ENCODE results near the gene SERINC5.

The SERINC5 gene

GRCh38 chr5:80208381-80208780 is 47.5 kb downstream of the SERINC5 start:
- no peak overlapping the region for H2BK15ac ChIP-seq (ENCODE audit: low read length)
- no peak overlapping the region for H3K4ac ChIP-seq (ENCODE audit: low read length)
- H3K79me1 ChIP-seq (ENCODE audit: low read depth, low read length) = peaks cover 5% of the 10 kb centered on the region
- no CpG with 5 or more reads among the region's 4 CpGs for WGBS, 2 donors (ENCODE audit: extremely low coverage in 2 of 2, insufficient read length in 2 of 2, insufficient replicate concordance in 1 of 2)
- no peak overlapping the region for H2AFZ ChIP-seq (ENCODE audit: low read length)
- H3K4me3 ChIP-seq (ENCODE audit: low read length in 2 of 2) = no peak overlapping the region
- no peak overlapping the region for H3K9ac ChIP-seq (ENCODE audit: low read depth, low read length, poor library complexity)
- H3K27ac ChIP-seq (replicated peaks; ENCODE audit: low read length) = no peak overlapping the region
- H3K27me3 ChIP-seq (ENCODE audit: control insufficient read depth in 3 of 3, insufficient read depth in 3 of 3, low read depth in 1 of 3, low read length in 3 of 3) = peaks cover 0 to 4% (median 0%) of the 10 kb centered on the region in 3 experiments
- H4K91ac ChIP-seq (ENCODE audit: low read depth, low read length, poor library complexity) = no peak overlapping the region
- H3K4me1 ChIP-seq (ENCODE audit: control insufficient read depth in 2 of 2, insufficient read depth in 1 of 2, low read depth in 1 of 2, low read length in 2 of 2) = peaks cover 0 to 23% of the 10 kb centered on the region in 2 donors
- peaks cover 0 to 10% of the 10 kb centered on the region in 2 donors for H3K9me3 ChIP-seq (replicated peaks in 1 of 2; ENCODE audit: control insufficient read depth in 2 of 2, insufficient read depth in 1 of 2, low read depth in 1 of 2, low read length in 2 of 2)
- H3K23ac ChIP-seq (ENCODE audit: low read depth, low read length, poor library complexity) = no peak overlapping the region
- no peaks in the 10 kb centered on the region for H3K36me3 ChIP-seq (replicated peaks in 1 of 2; ENCODE audit: control insufficient read depth in 2 of 2, insufficient read depth in 2 of 2, low read length in 2 of 2)
- H3K4me2 ChIP-seq (ENCODE audit: insufficient read depth, low read length, poor library complexity, severe bottlenecking) = no peak overlapping the region
- no peak for DNase-seq (ENCODE audit: low spot score)
- H2BK5ac ChIP-seq (ENCODE audit: low read length) = no peak overlapping the region
- H3K18ac ChIP-seq (ENCODE audit: low read length) = no peak overlapping the region
- H2AK5ac ChIP-seq (ENCODE audit: low read depth, low read length) = no peak overlapping the region
- H3K14ac ChIP-seq (ENCODE audit: low read length) = no peak overlapping the region
- no peak overlapping the region for H2BK12ac ChIP-seq (ENCODE audit: low read length)
- H2BK120ac ChIP-seq (ENCODE audit: low read depth, low read length) = no peak overlapping the region
- H4K8ac ChIP-seq (ENCODE audit: low read depth, low read length) = no peak overlapping the region

- Histone ChIP-seq H3K36me3 (replicated peaks in 1 of 2; ENCODE audit: control insufficient read depth in 2 of 2, insufficient read depth in 2 of 2, low read length in 2 of 2) (peaks cover 0 to 1% of the 10 kb centered on the region in 2 donors), H3K4ac (ENCODE audit: low read length) (no peak overlapping the region), H3K4me2 (ENCODE audit: insufficient read depth, low read length, poor library complexity, severe bottlenecking) (no peak overlapping the region), H3K18ac (ENCODE audit: low read length) (no peak overlapping the region), H3K23ac (ENCODE audit: low read depth, low read length, poor library complexity) (no peak overlapping the region), H4K8ac (ENCODE audit: low read depth, low read length) (no peak overlapping the region), H4K91ac (ENCODE audit: low read depth, low read length, poor library complexity) (no peak overlapping the region), H2BK15ac (ENCODE audit: low read length) (no peak overlapping the region), H2BK12ac (ENCODE audit: low read length) (no peak overlapping the region), H3K4me3 (ENCODE audit: low read length in 2 of 2) (no peak overlapping the region), H2AFZ (ENCODE audit: low read length) (no peak overlapping the region), H3K9me3 (replicated peaks in 1 of 2; ENCODE audit: control insufficient read depth in 2 of 2, insufficient read depth in 1 of 2, low read depth in 1 of 2, low read length in 2 of 2) (peaks cover 0 to 10% of the 10 kb centered on the region in 2 donors), H2BK120ac (ENCODE audit: low read depth, low read length) (no peak overlapping the region), H2BK5ac (ENCODE audit: low read length) (no peak overlapping the region), H3K27ac (replicated peaks; ENCODE audit: low read length) (no peak overlapping the region), H3K9ac (ENCODE audit: low read depth, low read length, poor library complexity) (no peak overlapping the region), H2AK5ac (ENCODE audit: low read depth, low read length) (no peak overlapping the region), H3K27me3 (ENCODE audit: control insufficient read depth in 3 of 3, insufficient read depth in 3 of 3, low read depth in 1 of 3, low read length in 3 of 3) (peaks cover 0 to 4% (median 0%) of the 10 kb centered on the region in 3 experiments), H3K4me1 (ENCODE audit: control insufficient read depth in 2 of 2, insufficient read depth in 1 of 2, low read depth in 1 of 2, low read length in 2 of 2) (peaks cover 0 to 23% of the 10 kb centered on the region in 2 donors), H3K79me1 (ENCODE audit: low read depth, low read length) (peaks cover 5% of the 10 kb centered on the region), H3K14ac (ENCODE audit: low read length) (no peak overlapping the region)
- DNase-seq (ENCODE audit: low spot score) = no peak
- no CpG with 5 or more reads among the region's 4 CpGs for WGBS, 2 donors (ENCODE audit: extremely low coverage in 2 of 2, insufficient read length in 2 of 2, insufficient replicate concordance in 1 of 2)
Measured at GRCh38 chr5:80207832-80208231, 48.0 kb downstream of the SERINC5 start.

GRCh38 chr5:80206282-80206681 is 49.6 kb downstream of the SERINC5 start:
- WGBS, 2 donors (ENCODE audit: extremely low coverage in 2 of 2, insufficient read length in 2 of 2, insufficient replicate concordance in 1 of 2) = 100% methylated on average over 2 of the region's 4 CpGs; no CpG with 5 or more reads in 1 of the 2 donors

GRCh38 chr5:80205846-80206245 is 50.0 kb downstream of the SERINC5 start:
- H2BK5ac ChIP-seq (ENCODE audit: low read length) = no peak overlapping the region
- WGBS, 2 donors (ENCODE audit: extremely low coverage in 2 of 2, insufficient read length in 2 of 2, insufficient replicate concordance in 1 of 2) = no CpG with 5 or more reads among the region's 4 CpGs
- peak overlapping the region; percentile 82 for H3K27ac ChIP-seq (replicated peaks; ENCODE audit: low read length)
- H3K4me2 ChIP-seq (ENCODE audit: insufficient read depth, low read length, poor library complexity, severe bottlenecking) = no peak overlapping the region
- no peak overlapping the region for H3K14ac ChIP-seq (ENCODE audit: low read length)
- peaks cover 0 to 23% of the 10 kb centered on the region in 2 donors for H3K4me1 ChIP-seq (ENCODE audit: control insufficient read depth in 2 of 2, insufficient read depth in 1 of 2, low read depth in 1 of 2, low read length in 2 of 2)
- H2AK5ac ChIP-seq (ENCODE audit: low read depth, low read length) = no peak overlapping the region
- no peak overlapping the region for H3K4ac ChIP-seq (ENCODE audit: low read length)
- no peak overlapping the region for H2BK12ac ChIP-seq (ENCODE audit: low read length)
- peaks cover 0 to 13% of the 10 kb centered on the region in 2 donors for H3K9me3 ChIP-seq (replicated peaks in 1 of 2; ENCODE audit: control insufficient read depth in 2 of 2, insufficient read depth in 1 of 2, low read depth in 1 of 2, low read length in 2 of 2)
- peaks cover 2% of the 10 kb centered on the region for H3K79me1 ChIP-seq (ENCODE audit: low read depth, low read length)
- peaks cover 0 to 1% (median 0%) of the 10 kb centered on the region in 3 experiments for H3K27me3 ChIP-seq (ENCODE audit: control insufficient read depth in 3 of 3, insufficient read depth in 3 of 3, low read depth in 1 of 3, low read length in 3 of 3)
- no peak overlapping the region for H2BK15ac ChIP-seq (ENCODE audit: low read length)
- no peak overlapping the region for H2AFZ ChIP-seq (ENCODE audit: low read length)
- H4K91ac ChIP-seq (ENCODE audit: low read depth, low read length, poor library complexity) = no peak overlapping the region
- no peak for DNase-seq (ENCODE audit: low spot score)
- no peak overlapping the region for H3K4me3 ChIP-seq (ENCODE audit: low read length in 2 of 2)
- no peak overlapping the region for H4K8ac ChIP-seq (ENCODE audit: low read depth, low read length)
- no peak overlapping the region for H3K9ac ChIP-seq (ENCODE audit: low read depth, low read length, poor library complexity)
- H3K18ac ChIP-seq (ENCODE audit: low read length) = no peak overlapping the region
- peaks cover 2 to 9% of the 10 kb centered on the region in 2 donors for H3K36me3 ChIP-seq (replicated peaks in 1 of 2; ENCODE audit: control insufficient read depth in 2 of 2, insufficient read depth in 2 of 2, low read length in 2 of 2)
- H3K23ac ChIP-seq (ENCODE audit: low read depth, low read length, poor library complexity) = no peak overlapping the region
- H2BK120ac ChIP-seq (ENCODE audit: low read depth, low read length) = no peak overlapping the region

More at GRCh38 chr5:80206282-80206681, 49.6 kb downstream of the SERINC5 start:
- no peak overlapping the region for H3K4me3 ChIP-seq (ENCODE audit: low read length in 2 of 2)
- H3K27ac ChIP-seq (replicated peaks; ENCODE audit: low read length) = no peak overlapping the region
- H3K4me1 ChIP-seq (ENCODE audit: control insufficient read depth in 2 of 2, insufficient read depth in 1 of 2, low read depth in 1 of 2, low read length in 2 of 2) = peaks cover 0 to 23% of the 10 kb centered on the region in 2 donors
- peaks cover 0 to 13% of the 10 kb centered on the region in 2 donors for H3K9me3 ChIP-seq (replicated peaks in 1 of 2; ENCODE audit: control insufficient read depth in 2 of 2, insufficient read depth in 1 of 2, low read depth in 1 of 2, low read length in 2 of 2)
- no peak overlapping the region for H3K4ac ChIP-seq (ENCODE audit: low read length)
- no peak overlapping the region for H3K23ac ChIP-seq (ENCODE audit: low read depth, low read length, poor library complexity)
- no peak overlapping the region for H4K91ac ChIP-seq (ENCODE audit: low read depth, low read length, poor library complexity)
- no peak overlapping the region for H4K8ac ChIP-seq (ENCODE audit: low read depth, low read length)
- H3K27me3 ChIP-seq (ENCODE audit: control insufficient read depth in 3 of 3, insufficient read depth in 3 of 3, low read depth in 1 of 3, low read length in 3 of 3) = peaks cover 0 to 4% (median 0%) of the 10 kb centered on the region in 3 experiments
- H2BK120ac ChIP-seq (ENCODE audit: low read depth, low read length) = no peak overlapping the region
- no peak for DNase-seq (ENCODE audit: low spot score)
- no peak overlapping the region for H3K9ac ChIP-seq (ENCODE audit: low read depth, low read length, poor library complexity)
- H2AFZ ChIP-seq (ENCODE audit: low read length) = no peak overlapping the region
- no peak overlapping the region for H2AK5ac ChIP-seq (ENCODE audit: low read depth, low read length)
- no peak overlapping the region for H2BK5ac ChIP-seq (ENCODE audit: low read length)
- no peak overlapping the region for H3K14ac ChIP-seq (ENCODE audit: low read length)
- H2BK12ac ChIP-seq (ENCODE audit: low read length) = no peak overlapping the region
- H2BK15ac ChIP-seq (ENCODE audit: low read length) = no peak overlapping the region
- H3K36me3 ChIP-seq (replicated peaks in 1 of 2; ENCODE audit: control insufficient read depth in 2 of 2, insufficient read depth in 2 of 2, low read length in 2 of 2) = peaks cover 2 to 9% of the 10 kb centered on the region in 2 donors
- H3K18ac ChIP-seq (ENCODE audit: low read length) = no peak overlapping the region
- H3K4me2 ChIP-seq (ENCODE audit: insufficient read depth, low read length, poor library complexity, severe bottlenecking) = no peak overlapping the region
- peaks cover 2% of the 10 kb centered on the region for H3K79me1 ChIP-seq (ENCODE audit: low read depth, low read length)

All from neuronal stem cell (in vitro differentiated cells).